ENCODE results near the gene ERFE. TPM values are rescaled to one million over a fixed set of nuclear protein-coding genes. Genes with fewer than 3 reads are reported as not detected.

Gene ERFE
- total and polyA plus RNA-seq, 8 donors: 0.13 to 1.1 (median 0.82) TPM; not detected in 4

- no peak overlapping the region for H3K27ac ChIP-seq
- TF ChIP-seq CTCF (IDR thresholded peaks at IDR 0.05) (no peak), EP300 (IDR thresholded peaks at IDR 0.05) (no peak), POLR2AphosphoS5 (IDR thresholded peaks at IDR 0.05) (no peak), POLR2A (IDR thresholded peaks at IDR 0.05) (no peak)
Measured at GRCh38 chr2:238127165-238128060, 31.4 kb upstream of the ERFE start.

GRCh38 chr2:238128061-238128440 lies 30.7 kb upstream of the ERFE start:
- no peaks in the 10 kb centered on the region for H3K36me3 ChIP-seq
- peaks cover 0 to 11% (median 7%) of the 10 kb centered on the region in 4 donors for H3K4me1 ChIP-seq
- intact Hi-C loops (cut with DNase I; ENCODE audit: low total_unique reads): no loop called here
- no peak overlapping the region for H3K27ac ChIP-seq
- TF ChIP-seq POLR2AphosphoS5 (IDR thresholded peaks at IDR 0.05) (no peak), CTCF (IDR thresholded peaks at IDR 0.05) (no peak), EP300 (IDR thresholded peaks at IDR 0.05) (no peak), POLR2A (IDR thresholded peaks at IDR 0.05) (no peak)
- DNase-seq: no peak
- no peak overlapping the region for H3K4me3 ChIP-seq
- WGBS, 5 donors: 88 to 93% (median 92%) methylated on average over 21 to 22 of the region's 22 CpGs
- no peaks in the 10 kb centered on the region for H3K27me3 ChIP-seq
- no peaks in the 10 kb centered on the region for H3K9me3 ChIP-seq

More at GRCh38 chr2:238127165-238128060, 31.4 kb upstream of the ERFE start:
- WGBS, 5 donors: 44 to 54% (median 48%) methylated on average over 26 to 36 of the region's 36 CpGs
- intact Hi-C loops (cut with DNase I; ENCODE audit: low total_unique reads): no loop called here
- H3K27me3 ChIP-seq: no peaks in the 10 kb centered on the region
- no peaks in the 10 kb centered on the region for H3K36me3 ChIP-seq
- H3K9me3 ChIP-seq: no peaks in the 10 kb centered on the region
- DNase-seq: peak in 1 of 2 donors; percentile 91
- H3K4me3 ChIP-seq: peak overlapping the region in 2 of 4 donors; percentile 26 to 27
- peaks cover 0 to 11% (median 7%) of the 10 kb centered on the region in 4 donors for H3K4me1 ChIP-seq

GRCh38 chr2:238128534-238129001 lies 30.2 kb upstream of the ERFE start:
- intact Hi-C loops (cut with DNase I; ENCODE audit: low total_unique reads): no loop called here
- Histone ChIP-seq H3K27ac (no peak overlapping the region), H3K9me3 (no peaks in the 10 kb centered on the region), H3K4me3 (no peak overlapping the region), H3K27me3 (no peaks in the 10 kb centered on the region), H3K36me3 (no peaks in the 10 kb centered on the region), H3K4me1 (peaks cover 0 to 11% (median 7%) of the 10 kb centered on the region in 4 donors)
- 66 to 84% (median 70%) methylated on average over 24 to 30 of the region's 30 CpGs for WGBS, 5 donors
- no peak for DNase-seq
- TF ChIP-seq POLR2AphosphoS5 (IDR thresholded peaks at IDR 0.05): no peak

- Histone ChIP-seq H3K27ac (no peak overlapping the region), H3K27me3 (no peaks in the 10 kb centered on the region), H3K36me3 (no peaks in the 10 kb centered on the region), H3K4me3 (no peak overlapping the region), H3K9me3 (no peaks in the 10 kb centered on the region), H3K4me1 (peaks cover 0 to 11% (median 7%) of the 10 kb centered on the region in 4 donors)
- TF ChIP-seq EP300 (IDR thresholded peaks at IDR 0.05): no peak
- no peak for TF ChIP-seq CTCF (IDR thresholded peaks at IDR 0.05)
- TF ChIP-seq POLR2A (IDR thresholded peaks at IDR 0.05): no peak
- no peak for TF ChIP-seq POLR2AphosphoS5 (IDR thresholded peaks at IDR 0.05)
- 88 to 90% (median 88%) methylated on average over 20 to 22 of the region's 22 CpGs for WGBS, 5 donors
- no peak for DNase-seq
- intact Hi-C loops (cut with DNase I; ENCODE audit: low total_unique reads): no loop called here
Measured at GRCh38 chr2:238129166-238130010, 29.4 kb upstream of the ERFE start.

Data from stomach (tissue), 9 donors.